TTC549 (cell line): ENCODE results near the gene IGF2R.
"Not testable (repeated sequence)": the region's sequence is repeated elsewhere in the genome, so short reads cannot be mapped to it uniquely, and the experiment has no call there.

ENCODE experiments used
- FAIRE-seq: peaks from 2 replicates; lab custom pipeline; 2012; peaks lifted over from hg19 to GRCh38; lab: Jason Lieb, UNC

Gene IGF2R

GRCh38 chr6:160078883-160079685 lies 110.2 kb downstream of the IGF2R start:
- no peak for FAIRE-seq

GRCh38 chr6:160079686-160080043 lies 110.8 kb downstream of the IGF2R start:
- no peak for FAIRE-seq

- no peak for FAIRE-seq
Measured at GRCh38 chr6:160080097-160080496, 111.2 kb downstream of the IGF2R start.

DNA sequence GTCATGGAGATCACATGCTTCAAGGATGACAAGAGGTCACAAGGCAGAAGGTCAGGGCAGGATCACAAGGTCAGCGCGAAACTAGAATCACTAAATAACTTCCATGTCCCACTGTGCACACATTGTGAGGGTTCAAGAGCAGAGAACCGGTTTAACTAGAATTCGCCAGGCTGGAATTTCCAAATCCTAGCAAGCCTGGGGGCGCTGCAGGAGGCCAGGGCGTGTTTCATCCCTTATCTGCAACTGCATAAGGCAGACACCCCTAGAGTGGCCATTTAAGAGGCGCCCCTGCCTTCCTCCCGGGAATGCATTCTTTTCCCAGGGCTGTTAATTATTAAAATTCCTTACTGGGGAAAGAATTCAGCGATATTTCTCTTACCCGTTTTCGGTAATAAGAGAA lies 112.5 kb downstream of the IGF2R start:
- no peak for FAIRE-seq

DNA sequence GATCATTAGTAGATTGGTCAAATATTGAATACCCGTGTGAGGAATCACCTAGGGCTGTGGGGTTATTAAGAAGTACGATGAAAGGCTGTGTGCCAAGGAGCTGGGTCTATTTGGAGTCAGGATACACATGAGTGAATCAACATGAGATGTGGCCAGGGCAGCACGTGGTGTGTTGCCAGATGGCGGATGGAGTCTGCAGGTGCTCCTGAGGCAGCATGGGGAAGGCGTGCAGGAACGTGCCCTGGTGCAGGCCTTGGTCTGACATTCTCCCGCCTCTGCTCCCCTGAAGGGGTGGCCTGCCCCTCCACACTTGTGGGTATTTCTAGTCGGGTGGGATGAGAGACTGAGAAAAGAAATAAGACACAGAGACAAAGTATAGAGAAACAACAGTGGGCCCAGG lies 113.7 kb downstream of the IGF2R start:
- FAIRE-seq = no peak

DNA sequence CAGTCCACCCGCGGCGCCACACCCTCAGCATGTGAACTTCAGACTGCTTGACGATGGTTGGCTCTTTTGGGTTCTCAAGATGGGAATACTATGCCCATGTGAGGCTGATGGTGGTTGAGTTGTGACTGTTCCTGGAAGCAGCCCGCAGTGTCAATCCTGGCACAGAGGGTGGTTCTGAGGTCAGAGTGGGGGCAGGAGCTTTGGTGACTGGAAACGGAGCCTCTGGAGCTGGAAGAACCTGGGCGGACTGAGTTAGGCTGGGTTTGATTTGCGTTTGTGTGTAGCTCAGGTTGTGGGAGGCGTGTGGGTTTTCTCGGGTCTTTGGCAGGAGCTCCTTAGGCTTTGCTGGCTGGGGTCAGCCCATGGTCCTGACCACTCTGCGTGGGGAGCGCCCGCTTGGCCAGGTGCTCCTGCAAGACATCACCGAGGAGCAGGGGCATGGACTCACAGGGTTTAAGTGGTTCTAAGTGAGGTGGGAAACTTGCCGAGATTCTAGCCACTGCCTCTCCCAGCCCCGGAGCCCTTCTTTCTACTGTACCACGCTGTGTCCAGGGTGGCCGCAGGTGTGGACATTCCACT lies 115.4 kb downstream of the IGF2R start:
- FAIRE-seq = no peak

DNA sequence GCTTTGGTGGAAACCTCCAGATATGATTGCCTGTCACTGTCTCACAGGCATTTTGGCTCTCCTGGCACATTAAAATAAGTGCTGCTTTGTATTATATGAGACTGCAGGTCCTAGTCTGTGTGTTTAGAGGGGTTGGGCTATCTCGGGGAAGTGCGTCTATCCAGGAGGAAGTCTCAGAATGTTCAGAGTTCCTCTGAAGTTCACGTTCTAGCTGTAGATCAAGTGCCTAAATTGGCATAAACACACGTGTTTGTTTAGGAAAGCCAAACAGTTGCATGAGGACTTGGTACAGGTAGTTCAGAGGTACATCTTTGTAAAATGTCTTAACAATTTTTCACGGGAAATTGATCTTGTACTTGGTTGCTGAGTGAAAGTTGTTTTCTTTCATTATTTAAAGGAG lies 116.3 kb downstream of the IGF2R start:
- FAIRE-seq = no peak

DNA sequence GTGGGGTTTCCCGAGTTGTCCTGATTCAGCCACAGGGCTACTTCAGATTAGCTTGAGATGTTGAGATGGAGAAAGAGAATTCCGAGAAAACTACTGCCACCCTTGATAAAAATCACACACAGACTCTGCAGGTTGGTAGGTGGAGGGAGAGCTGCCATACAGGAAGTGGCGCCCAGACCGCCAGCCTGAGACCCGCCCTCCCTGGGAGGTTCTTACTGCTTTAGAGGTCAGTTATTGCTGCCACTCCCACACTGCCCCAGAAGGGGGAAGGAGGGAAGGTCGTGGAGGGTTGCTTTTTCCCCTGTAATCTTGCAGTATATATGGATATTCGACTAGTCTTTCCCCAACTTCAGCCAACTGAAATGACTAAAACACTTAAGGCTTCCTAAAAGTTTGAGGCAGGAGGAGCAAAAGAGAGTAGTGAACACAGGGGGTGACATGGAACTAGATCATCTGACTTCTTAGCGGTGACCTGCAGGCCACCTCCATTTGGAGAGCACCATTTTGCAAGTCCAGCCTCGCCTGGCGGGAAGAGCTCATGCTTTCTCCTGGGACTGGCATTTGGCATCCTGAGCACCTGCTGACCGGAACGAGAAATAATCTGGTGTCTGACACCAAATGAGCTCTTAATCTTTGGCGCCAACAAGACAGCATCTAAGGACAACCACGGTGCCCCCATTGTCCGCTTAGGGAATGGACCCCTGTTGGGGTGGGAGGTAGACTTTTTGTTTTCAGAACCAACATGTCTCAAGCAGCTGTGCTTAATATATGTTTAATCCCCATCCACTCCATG lies 117.0 kb downstream of the IGF2R start:
- FAIRE-seq = no peak

DNA sequence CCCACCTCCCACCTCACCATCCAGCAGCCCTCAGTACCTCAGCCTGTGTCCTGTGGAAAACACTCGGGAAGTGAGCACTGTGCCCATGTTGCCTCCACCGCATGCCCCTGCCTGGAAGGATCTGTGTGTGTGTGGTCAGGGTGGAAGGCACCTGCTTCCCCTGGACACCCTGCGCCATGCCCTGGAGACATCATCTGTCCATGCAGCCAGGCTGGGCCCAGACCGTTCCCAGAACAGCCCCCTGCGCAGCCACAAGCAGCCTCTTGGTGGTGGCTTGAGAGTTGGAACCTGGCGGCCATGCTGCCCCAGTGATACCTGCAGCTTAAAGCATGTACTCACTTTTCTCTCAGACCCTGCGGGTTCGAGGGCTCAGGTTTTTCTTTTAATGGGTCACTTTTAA lies 117.9 kb downstream of the IGF2R start:
- FAIRE-seq = no peak

DNA sequence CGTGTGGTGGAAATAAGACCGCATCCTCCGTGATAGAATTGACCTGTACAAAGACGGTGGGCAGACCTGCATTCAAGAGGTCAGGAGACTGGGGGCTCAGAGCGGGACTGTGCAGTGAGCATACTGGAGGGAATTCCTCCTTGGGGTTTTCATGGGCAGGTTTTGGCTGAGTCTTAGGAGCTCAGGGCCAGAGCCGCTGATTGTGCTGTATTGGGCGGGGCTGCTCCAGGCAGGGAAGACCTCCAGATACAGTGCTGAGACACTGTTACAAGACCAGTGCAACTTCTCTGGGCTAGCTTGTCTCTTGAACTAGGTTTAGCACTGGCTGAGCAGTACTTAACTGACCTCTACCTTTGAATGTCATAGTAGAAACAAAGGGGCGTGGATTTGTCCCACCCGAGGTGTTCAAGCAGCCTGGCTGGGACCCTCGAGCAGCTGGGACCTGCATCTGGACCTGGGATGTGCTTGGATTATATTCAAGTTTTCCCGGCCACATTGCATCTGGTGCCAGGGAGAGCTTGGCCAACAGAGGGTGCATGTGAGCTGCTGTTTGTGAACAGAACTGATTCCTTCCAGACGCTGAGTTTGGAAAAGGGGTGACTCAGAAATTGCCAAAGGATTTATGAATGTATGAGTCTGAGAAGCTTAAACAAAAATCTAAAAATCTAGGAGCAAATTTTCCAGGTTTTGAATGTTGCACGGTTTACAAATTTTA lies 119.3 kb downstream of the IGF2R start:
- FAIRE-seq = no peak

DNA sequence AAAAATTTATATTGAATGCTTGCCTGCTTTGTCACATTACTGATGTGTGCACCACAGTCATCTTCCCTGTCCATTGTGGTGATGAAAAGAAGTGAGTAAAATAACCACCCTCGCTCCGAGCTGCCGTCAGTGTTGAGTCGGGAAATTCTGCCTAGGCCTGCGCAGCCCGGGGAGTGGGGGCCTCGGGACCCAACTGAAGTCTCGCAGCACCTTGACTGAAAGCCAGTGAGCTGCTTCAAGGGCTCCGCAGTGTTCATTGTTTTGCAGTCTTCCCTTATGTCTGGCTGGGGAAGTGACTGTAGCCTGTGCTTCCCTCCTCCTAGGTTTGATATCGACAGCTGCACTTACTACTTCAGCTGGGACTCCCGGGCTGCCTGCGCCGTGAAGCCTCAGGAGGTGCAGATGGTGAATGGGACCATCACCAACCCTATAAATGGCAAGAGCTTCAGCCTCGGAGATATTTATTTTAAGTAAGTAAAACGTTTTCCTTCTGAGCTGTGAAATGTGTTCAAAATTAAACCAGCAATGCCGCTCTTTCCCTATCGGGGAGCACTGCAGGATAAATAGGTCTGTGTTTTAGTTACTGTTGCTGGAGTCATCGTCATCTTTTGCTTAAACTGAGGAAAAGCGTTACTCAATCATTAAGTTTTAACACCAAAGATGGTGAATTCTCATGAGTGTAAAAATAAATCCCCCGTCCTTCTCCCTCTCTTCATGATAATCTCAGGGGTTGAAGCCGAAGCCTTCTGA lies 120.1 kb downstream of the IGF2R start:
- FAIRE-seq = no peak

- FAIRE-seq = no peak
Measured at GRCh38 chr6:160089534-160089897, 120.6 kb downstream of the IGF2R start.

GRCh38 chr6:160090442-160091239 lies 121.8 kb downstream of the IGF2R start:
- FAIRE-seq = not testable (repeated sequence)

- FAIRE-seq = not testable (repeated sequence)
Measured at GRCh38 chr6:160092176-160092575, 123.3 kb downstream of the IGF2R start.

- FAIRE-seq = no peak
Measured at GRCh38 chr6:160092602-160093001, 123.7 kb downstream of the IGF2R start.

DNA sequence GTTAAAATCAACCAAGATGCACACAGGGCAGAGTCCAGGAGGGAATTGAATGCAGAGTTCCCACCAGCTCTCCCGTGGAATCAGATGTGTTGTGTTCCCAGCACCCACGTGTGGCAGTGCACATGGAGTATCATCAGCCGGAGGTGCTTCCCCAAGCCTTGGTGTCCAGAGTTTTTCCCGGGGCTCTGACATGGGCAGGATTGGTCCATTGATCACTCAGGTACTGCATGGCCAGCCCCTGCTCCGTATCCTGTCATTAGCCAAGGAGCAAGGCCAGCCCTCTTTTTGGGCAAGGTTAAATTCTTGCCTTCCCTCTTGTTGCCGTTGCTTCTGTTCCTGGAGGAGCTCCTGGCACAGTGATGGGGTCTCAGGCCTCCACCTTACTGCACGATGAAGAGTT lies 124.2 kb downstream of the IGF2R start:
- no peak for FAIRE-seq

GRCh38 chr6:160093946-160094345 lies 125.1 kb downstream of the IGF2R start:
- no peak for FAIRE-seq

DNA sequence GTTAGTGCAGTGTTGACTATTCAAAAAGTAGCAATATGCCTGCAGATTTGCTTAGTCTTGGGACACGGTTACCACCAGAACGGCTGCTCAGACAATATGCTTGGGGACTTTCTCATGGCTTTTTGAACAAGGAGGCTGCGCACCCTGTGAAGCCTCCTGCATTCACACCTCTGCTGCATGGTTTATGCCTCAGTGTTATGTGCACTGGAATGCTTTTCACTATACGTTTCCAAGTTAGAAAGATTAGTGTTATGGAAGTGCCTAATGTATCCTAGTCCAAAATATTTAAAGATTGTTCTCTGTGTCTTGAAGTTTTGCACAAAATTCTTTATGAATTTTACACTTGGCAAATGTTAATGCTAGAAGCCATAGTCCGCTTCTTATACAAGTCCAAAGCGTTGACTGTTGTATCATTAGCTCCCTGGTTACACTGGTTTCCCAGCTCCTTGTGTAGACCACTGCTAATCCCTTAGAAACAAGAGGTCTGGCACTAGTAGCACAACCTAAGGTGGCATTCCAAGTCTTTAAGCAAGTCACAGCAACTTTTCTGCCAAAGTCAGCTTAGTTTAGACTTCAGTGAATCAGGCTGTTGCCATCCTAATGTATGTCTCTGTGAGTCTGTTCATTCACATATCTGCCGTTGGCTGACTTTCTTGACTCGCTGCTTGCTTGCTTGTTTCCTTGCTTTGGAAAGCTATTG lies 126.4 kb downstream of the IGF2R start:
- FAIRE-seq = no peak

- no peak for FAIRE-seq
Measured at GRCh38 chr6:160101277-160102205, 132.7 kb downstream of the IGF2R start.
